ENCODE measurements around the gene TMPRSS12. TPM values are rescaled to one million over a fixed set of nuclear protein-coding genes. Genes with fewer than 3 reads are reported as not detected.
A peak's percentile ranks its signal among the peaks of the same experiment; 100 is the strongest.

The TMPRSS12 gene
- total and polyA plus RNA-seq, 2 experiments from 2014 or later, result not detected

DNA sequence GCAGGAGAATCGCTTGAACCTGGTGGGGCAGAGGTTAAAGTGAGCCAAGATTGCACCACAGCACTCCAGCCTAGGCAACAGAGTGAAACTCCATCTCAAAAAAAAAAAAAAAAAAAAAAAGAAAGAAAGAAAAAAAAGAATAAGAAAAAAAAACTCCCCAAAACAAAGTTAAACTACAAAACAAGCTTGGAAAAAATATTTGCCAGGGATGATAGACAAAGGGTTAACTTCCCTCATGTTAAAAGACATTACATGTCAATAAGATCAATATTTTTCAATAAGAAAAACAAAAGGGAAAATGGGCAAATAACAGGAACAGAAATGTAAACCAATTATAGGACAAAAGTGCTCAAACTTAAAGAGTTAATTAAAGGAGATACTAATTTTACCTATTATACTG lies 83.2 kb downstream of the TMPRSS12 start:
- H3K27ac ChIP-seq (ENCODE audit: low read depth), result no peak overlapping the region
- no peaks in the 10 kb centered on the region for H3K36me3 ChIP-seq (ENCODE audit: insufficient read depth)
- no peak overlapping the region for H2AFZ ChIP-seq
- peaks cover 74% of the 10 kb centered on the region for H3K4me1 ChIP-seq (ENCODE audit: insufficient read depth)
- no peaks in the 10 kb centered on the region for H3K9me3 Mint-ChIP-seq
- ATAC-seq (no peak), DNase-seq (ENCODE audit: low spot score) (no peak)
- peak overlapping the region; percentile 63 for H3K4me3 ChIP-seq
- peaks cover 4% of the 10 kb centered on the region for H3K27me3 Mint-ChIP-seq (ENCODE audit: insufficient read depth, low read depth, poor library complexity)
- H4K20me1 ChIP-seq (replicated peaks; ENCODE audit: insufficient read depth), result no peaks in the 10 kb centered on the region
- no peaks in the 10 kb centered on the region for H3K9me2 ChIP-seq (ENCODE audit: insufficient read depth)
- TF ChIP-seq STAT1 (IDR thresholded peaks at IDR 0.05; ENCODE audit: unreplicated experiment) (no peak), JUNB (IDR thresholded peaks at IDR 0.05; ENCODE audit: unreplicated experiment) (no peak), EZH2phosphoT487 (IDR thresholded peaks at IDR 0.05; ENCODE audit: unreplicated experiment) (no peak), NANOG (IDR thresholded peaks at IDR 0.05; ENCODE audit: borderline replicate concordance) (no peak), ZNF114 (CRISPR knock-in tag; IDR thresholded peaks at IDR 0.05) (no peak), POLR2AphosphoS5 (IDR thresholded peaks at IDR 0.05; ENCODE audit: low read depth) (no peak), EZH2 (IDR thresholded peaks at IDR 0.05; ENCODE audit: low read depth, unreplicated experiment) (no peak), ZNF331 (CRISPR knock-in tag; IDR thresholded peaks at IDR 0.05; ENCODE audit: low read depth) (no peak), ZNF462 (CRISPR knock-in tag; IDR thresholded peaks at IDR 0.05) (no peak), CREB1 (CRISPR knock-in tag; IDR thresholded peaks at IDR 0.05; ENCODE audit: low read depth) (no peak), ETS1 (IDR thresholded peaks at IDR 0.05) (no peak)
- TF ChIP-seq, protein P1, sequence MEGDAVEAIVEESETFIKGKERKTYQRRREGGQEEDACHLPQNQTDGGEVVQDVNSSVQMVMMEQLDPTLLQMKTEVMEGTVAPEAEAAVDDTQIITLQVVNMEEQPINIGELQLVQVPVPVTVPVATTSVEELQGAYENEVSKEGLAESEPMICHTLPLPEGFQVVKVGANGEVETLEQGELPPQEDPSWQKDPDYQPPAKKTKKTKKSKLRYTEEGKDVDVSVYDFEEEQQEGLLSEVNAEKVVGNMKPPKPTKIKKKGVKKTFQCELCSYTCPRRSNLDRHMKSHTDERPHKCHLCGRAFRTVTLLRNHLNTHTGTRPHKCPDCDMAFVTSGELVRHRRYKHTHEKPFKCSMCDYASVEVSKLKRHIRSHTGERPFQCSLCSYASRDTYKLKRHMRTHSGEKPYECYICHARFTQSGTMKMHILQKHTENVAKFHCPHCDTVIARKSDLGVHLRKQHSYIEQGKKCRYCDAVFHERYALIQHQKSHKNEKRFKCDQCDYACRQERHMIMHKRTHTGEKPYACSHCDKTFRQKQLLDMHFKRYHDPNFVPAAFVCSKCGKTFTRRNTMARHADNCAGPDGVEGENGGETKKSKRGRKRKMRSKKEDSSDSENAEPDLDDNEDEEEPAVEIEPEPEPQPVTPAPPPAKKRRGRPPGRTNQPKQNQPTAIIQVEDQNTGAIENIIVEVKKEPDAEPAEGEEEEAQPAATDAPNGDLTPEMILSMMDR (conservative IDR thresholded peaks at IDR 0.05; ENCODE audit: low read depth in 2 of 2), result no peak
- TF ChIP-seq, protein P2, sequence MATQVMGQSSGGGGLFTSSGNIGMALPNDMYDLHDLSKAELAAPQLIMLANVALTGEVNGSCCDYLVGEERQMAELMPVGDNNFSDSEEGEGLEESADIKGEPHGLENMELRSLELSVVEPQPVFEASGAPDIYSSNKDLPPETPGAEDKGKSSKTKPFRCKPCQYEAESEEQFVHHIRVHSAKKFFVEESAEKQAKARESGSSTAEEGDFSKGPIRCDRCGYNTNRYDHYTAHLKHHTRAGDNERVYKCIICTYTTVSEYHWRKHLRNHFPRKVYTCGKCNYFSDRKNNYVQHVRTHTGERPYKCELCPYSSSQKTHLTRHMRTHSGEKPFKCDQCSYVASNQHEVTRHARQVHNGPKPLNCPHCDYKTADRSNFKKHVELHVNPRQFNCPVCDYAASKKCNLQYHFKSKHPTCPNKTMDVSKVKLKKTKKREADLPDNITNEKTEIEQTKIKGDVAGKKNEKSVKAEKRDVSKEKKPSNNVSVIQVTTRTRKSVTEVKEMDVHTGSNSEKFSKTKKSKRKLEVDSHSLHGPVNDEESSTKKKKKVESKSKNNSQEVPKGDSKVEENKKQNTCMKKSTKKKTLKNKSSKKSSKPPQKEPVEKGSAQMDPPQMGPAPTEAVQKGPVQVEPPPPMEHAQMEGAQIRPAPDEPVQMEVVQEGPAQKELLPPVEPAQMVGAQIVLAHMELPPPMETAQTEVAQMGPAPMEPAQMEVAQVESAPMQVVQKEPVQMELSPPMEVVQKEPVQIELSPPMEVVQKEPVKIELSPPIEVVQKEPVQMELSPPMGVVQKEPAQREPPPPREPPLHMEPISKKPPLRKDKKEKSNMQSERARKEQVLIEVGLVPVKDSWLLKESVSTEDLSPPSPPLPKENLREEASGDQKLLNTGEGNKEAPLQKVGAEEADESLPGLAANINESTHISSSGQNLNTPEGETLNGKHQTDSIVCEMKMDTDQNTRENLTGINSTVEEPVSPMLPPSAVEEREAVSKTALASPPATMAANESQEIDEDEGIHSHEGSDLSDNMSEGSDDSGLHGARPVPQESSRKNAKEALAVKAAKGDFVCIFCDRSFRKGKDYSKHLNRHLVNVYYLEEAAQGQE (IDR thresholded peaks at IDR 0.05; ENCODE audit: unreplicated experiment), result no peak
- H3K27me3 ChIP-seq (ENCODE audit: insufficient read depth), result no peaks in the 10 kb centered on the region
- no peak overlapping the region for H3K27ac Mint-ChIP-seq
- H3K36me3 Mint-ChIP-seq (ENCODE audit: low read depth), result peaks cover 10% of the 10 kb centered on the region
- 0 out of 2 replicates have a peak, but pooled peaks cover 16% of the 10 kb centered on the region for H3F3A ChIP-seq (replicated peaks; ENCODE audit: low read depth)
- H3K4me2 ChIP-seq, result peak overlapping the region; percentile 91
- peak overlapping the region; percentile 82 for H3K4me3 Mint-ChIP-seq
- H3K79me2 ChIP-seq (replicated peaks; ENCODE audit: insufficient read depth), result peaks cover 48% of the 10 kb centered on the region
- H3K4me1 Mint-ChIP-seq, result peaks cover 50% of the 10 kb centered on the region
